ENCODE results near the gene NOC2L. TPM values are rescaled to one million over a fixed set of nuclear protein-coding genes. Genes with fewer than 3 reads are reported as not detected.
"Not testable (repeated sequence)": the region's sequence is repeated elsewhere in the genome, so short reads cannot be mapped to it uniquely, and the experiment has no call there.

Gene NOC2L
- total and polyA plus RNA-seq, 10 donors, result 26.2 to 73.4 (median 45.9) TPM

- no peak for TF ChIP-seq POLR2A (IDR thresholded peaks at IDR 0.05)
- no peak for TF ChIP-seq POLR2AphosphoS5 (IDR thresholded peaks at IDR 0.05)
- TF ChIP-seq, protein P1, sequence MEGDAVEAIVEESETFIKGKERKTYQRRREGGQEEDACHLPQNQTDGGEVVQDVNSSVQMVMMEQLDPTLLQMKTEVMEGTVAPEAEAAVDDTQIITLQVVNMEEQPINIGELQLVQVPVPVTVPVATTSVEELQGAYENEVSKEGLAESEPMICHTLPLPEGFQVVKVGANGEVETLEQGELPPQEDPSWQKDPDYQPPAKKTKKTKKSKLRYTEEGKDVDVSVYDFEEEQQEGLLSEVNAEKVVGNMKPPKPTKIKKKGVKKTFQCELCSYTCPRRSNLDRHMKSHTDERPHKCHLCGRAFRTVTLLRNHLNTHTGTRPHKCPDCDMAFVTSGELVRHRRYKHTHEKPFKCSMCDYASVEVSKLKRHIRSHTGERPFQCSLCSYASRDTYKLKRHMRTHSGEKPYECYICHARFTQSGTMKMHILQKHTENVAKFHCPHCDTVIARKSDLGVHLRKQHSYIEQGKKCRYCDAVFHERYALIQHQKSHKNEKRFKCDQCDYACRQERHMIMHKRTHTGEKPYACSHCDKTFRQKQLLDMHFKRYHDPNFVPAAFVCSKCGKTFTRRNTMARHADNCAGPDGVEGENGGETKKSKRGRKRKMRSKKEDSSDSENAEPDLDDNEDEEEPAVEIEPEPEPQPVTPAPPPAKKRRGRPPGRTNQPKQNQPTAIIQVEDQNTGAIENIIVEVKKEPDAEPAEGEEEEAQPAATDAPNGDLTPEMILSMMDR (IDR thresholded peaks at IDR 0.05 in 8 of 11, conservative IDR thresholded peaks at IDR 0.05 in 3 of 11), result no peak
- H3K4me3 ChIP-seq, result no peak overlapping the region
- H3K27ac ChIP-seq, result no peak overlapping the region
- H3K36me3 ChIP-seq, result peaks cover 0 to 5% (median 0%) of the 10 kb centered on the region in 6 donors
- intact Hi-C loops (cut with DNase I; ENCODE audit: low total_unique reads), result no loop called here
- peaks cover 6 to 84% (median 24%) of the 10 kb centered on the region in 7 donors for H3K27me3 ChIP-seq (replicated peaks in 1 of 7)
- WGBS, 5 donors, result 57 to 74% (median 68%) methylated on average over 14 to 15 of the region's 15 CpGs
- peaks cover 0 to 17% (median 11%) of the 10 kb centered on the region in 8 donors for H3K9me3 ChIP-seq
- peaks cover 0 to 28% (median 13%) of the 10 kb centered on the region in 6 donors for H3K4me1 ChIP-seq
- DNase-seq, result peak; percentile 69
These were observed 34.4 kb upstream of the NOC2L start for GRCh38 chr1:993379-993995.

DNA sequence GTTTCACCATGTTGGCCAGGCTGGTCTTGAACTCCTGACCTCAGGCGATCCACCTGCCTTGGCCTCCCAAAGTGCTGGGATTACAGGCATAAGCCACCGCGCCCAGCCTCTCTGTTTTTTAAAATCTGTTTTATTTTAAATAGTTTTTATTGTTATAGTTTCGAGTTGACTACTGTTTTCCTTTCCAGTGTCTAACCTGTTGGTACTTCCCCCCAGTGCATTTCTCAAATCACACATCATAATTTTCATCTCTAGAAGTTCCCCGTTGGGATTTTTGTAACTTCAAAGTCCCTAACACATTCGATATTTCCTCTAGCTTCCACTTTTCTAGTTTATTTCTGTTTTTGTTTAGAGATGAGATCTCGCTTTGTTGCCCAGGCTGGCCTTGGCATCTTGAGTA lies 33.3 kb upstream of the NOC2L start:
- peaks cover 0 to 77% (median 13%) of the 10 kb centered on the region in 7 donors for H3K27me3 ChIP-seq (replicated peaks in 1 of 7)
- TF ChIP-seq POLR2A (IDR thresholded peaks at IDR 0.05), result no peak
- TF ChIP-seq, protein P1 (IDR thresholded peaks at IDR 0.05 in 8 of 11, conservative IDR thresholded peaks at IDR 0.05 in 3 of 11), result no peak
- TF ChIP-seq POLR2AphosphoS5 (IDR thresholded peaks at IDR 0.05), result no peak
- H3K9me3 ChIP-seq, result peaks cover 0 to 17% (median 11%) of the 10 kb centered on the region in 8 donors
- DNase-seq, result no peak
- H3K4me1 ChIP-seq, result peaks cover 0 to 17% (median 3%) of the 10 kb centered on the region in 6 donors
- H3K4me3 ChIP-seq, result no peak overlapping the region
- intact Hi-C loops (cut with DNase I; ENCODE audit: low total_unique reads), result no loop called here
- H3K36me3 ChIP-seq, result no peaks in the 10 kb centered on the region
- 66 to 84% (median 75%) methylated on average over 7 of the region's 7 CpGs for WGBS, 5 donors
- no peak overlapping the region for H3K27ac ChIP-seq

DNA sequence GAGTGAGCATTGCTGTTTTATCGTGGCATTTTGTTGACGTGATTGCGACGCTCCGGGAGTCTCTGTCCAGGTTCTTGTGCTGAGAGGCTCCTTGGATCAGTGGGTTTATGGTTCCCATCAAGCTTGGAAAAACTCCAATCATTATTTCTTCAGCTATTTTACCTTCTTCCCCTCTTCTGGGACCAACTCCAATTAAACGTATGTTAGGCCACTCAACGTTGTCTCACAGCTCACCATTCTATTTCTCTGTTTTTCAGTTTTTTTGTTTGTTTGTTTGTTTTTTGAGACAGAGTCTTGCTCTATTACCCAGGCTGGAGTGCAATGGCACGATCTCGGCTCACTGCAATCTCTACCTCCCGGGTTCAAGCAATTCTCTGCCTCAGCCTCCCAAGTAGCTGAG lies 32.8 kb upstream of the NOC2L start:
- WGBS, 5 donors, result 92 to 96% (median 95%) methylated on average over 10 of the region's 10 CpGs
- TF ChIP-seq POLR2AphosphoS5 (IDR thresholded peaks at IDR 0.05) (no peak), POLR2A (IDR thresholded peaks at IDR 0.05) (no peak)
- TF ChIP-seq, protein P1 (IDR thresholded peaks at IDR 0.05 in 8 of 11, conservative IDR thresholded peaks at IDR 0.05 in 3 of 11), result no peak
- no peak overlapping the region for H3K4me3 ChIP-seq
- H3K4me1 ChIP-seq, result peaks cover 0 to 12% (median under 1%) of the 10 kb centered on the region in 6 donors
- intact Hi-C loops (cut with DNase I; ENCODE audit: low total_unique reads), result no loop called here
- no peak for DNase-seq
- peaks cover 0 to 17% (median 11%) of the 10 kb centered on the region in 8 donors for H3K9me3 ChIP-seq
- peaks cover 0 to 75% (median 8%) of the 10 kb centered on the region in 7 donors for H3K27me3 ChIP-seq (replicated peaks in 1 of 7)
- H3K36me3 ChIP-seq, result no peaks in the 10 kb centered on the region
- no peak overlapping the region for H3K27ac ChIP-seq

DNA sequence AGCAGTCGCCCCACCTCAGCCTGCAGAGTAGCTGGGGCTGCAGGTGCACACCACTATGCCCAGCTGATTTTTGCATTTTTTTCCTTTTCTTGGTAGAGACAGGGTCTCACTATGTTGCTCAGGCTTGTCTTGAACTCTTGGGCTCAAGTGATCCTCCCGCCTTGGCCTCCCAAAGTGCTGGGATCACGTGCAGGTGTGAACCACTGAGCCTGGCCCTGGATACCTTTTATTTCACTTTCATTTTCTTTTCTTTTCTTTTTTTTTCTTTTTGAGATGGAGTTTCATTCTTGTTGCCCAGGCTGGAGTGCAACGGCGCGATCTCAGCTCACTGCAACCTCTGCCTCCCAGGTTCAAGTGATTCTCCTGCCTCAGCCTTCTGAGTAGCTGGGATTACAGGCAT lies 32.2 kb upstream of the NOC2L start:
- WGBS, 5 donors, result 82 to 92% (median 86%) methylated on average over 6 of the region's 6 CpGs
- H3K4me1 ChIP-seq; H3K4me3 ChIP-seq; H3K36me3 ChIP-seq; DNase-seq; H3K27ac ChIP-seq; intact Hi-C loops (cut with DNase I; ENCODE audit: low total_unique reads): not testable (repeated sequence)
- Histone ChIP-seq H3K9me3 (peaks cover 0 to 17% (median 11%) of the 10 kb centered on the region in 8 donors), H3K27me3 (replicated peaks in 1 of 7) (peaks cover 0 to 71% (median 5%) of the 10 kb centered on the region in 7 donors)

DNA sequence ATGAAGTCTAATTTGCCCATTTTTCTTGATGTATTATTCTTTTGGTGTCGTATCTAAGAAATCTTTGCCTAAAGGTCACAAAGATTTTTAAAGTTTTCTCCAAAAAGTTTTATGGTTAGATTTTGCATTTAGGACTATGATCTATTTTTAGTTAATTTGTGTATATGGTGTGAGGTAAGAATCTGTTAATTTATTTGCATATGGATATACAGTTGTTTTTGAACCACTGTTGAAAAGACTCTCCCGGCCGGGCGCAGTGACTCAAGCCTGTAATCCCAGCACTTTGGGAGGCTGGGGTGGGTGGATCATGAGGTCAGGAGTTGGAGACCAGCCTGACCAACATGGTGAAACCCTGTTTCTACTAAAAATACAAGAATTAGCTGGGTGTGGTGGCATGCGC lies 29.0 kb upstream of the NOC2L start:
- not testable (repeated sequence) for H3K36me3 ChIP-seq

More for the DNA sequence above, 29.0 kb upstream of the NOC2L start:
- H3K4me3 ChIP-seq, DNase-seq, H3K27ac ChIP-seq, H3K4me1 ChIP-seq: not testable (repeated sequence)
- Histone ChIP-seq H3K9me3 (peaks cover 0 to 17% (median 11%) of the 10 kb centered on the region in 8 donors), H3K27me3 (replicated peaks in 1 of 7) (peaks cover 0 to 71% (median 10%) of the 10 kb centered on the region in 7 donors)
- intact Hi-C loops (cut with DNase I; ENCODE audit: low total_unique reads), result loop anchor here (5.0 kb wide), 1 partner anchor 74 kb away; no protein-coding TSS in a partner anchor
- WGBS, 5 donors, result 78 to 92% (median 89%) methylated on average over 5 of the region's 5 CpGs

Data from spleen (tissue), 11 donors.